ENCODE measurements around the gene EMC9. TPM values are rescaled to one million over a fixed set of nuclear protein-coding genes. Genes with fewer than 3 reads are reported as not detected.

EMC9 gene
- polyA plus RNA-seq, 3 donors, result 6.4 to 9.4 (median 8.5) TPM

DNA sequence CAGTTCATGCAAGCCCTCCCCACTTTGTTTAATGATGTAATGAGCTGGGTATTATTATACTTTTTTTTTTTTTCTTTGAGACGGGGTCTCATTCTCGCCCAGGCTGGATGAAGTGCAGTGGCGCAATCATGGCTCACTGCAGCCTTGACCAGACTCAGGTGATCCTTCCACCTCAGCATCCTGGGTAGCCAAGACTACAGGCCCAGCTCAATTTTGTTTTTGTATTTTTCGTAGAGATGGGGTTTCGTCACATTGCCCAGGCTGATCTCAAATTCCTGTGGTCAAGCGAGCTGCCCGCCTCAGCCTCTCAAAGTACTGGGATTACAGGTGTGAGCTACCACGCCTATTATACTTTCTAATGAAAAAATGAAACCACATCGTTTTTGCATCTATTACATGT, 31.3 kb downstream of the EMC9 start:
- H3K4me3 ChIP-seq (replicated peaks in 1 of 3; ENCODE audit: low read depth in 2 of 3, low read length in 3 of 3), result no peak overlapping the region
- H3K9ac ChIP-seq (ENCODE audit: insufficient read depth, low read length, poor library complexity, severe bottlenecking), result no peak overlapping the region
- peaks cover 11 to 16% of the 10 kb centered on the region in 2 donors for H3K4me1 ChIP-seq (ENCODE audit: control insufficient read depth in 1 of 2, insufficient read depth in 2 of 2, low read length in 2 of 2)
- H3K9me3 ChIP-seq (replicated peaks in 1 of 2; ENCODE audit: control insufficient read depth in 1 of 2, insufficient read depth in 1 of 2, low read length in 2 of 2), result no peaks in the 10 kb centered on the region
- H4K20me1 ChIP-seq (ENCODE audit: insufficient read depth, low read length), result no peaks in the 10 kb centered on the region
- no peak overlapping the region for H3K27ac Mint-ChIP-seq
- no peak overlapping the region for H3K4me3 Mint-ChIP-seq
- no peaks in the 10 kb centered on the region for H3K79me2 ChIP-seq (ENCODE audit: insufficient read depth, low read length)
- H3K36me3 Mint-ChIP-seq, result peaks cover 2% of the 10 kb centered on the region in 2 donors
- TF ChIP-seq, protein P1, sequence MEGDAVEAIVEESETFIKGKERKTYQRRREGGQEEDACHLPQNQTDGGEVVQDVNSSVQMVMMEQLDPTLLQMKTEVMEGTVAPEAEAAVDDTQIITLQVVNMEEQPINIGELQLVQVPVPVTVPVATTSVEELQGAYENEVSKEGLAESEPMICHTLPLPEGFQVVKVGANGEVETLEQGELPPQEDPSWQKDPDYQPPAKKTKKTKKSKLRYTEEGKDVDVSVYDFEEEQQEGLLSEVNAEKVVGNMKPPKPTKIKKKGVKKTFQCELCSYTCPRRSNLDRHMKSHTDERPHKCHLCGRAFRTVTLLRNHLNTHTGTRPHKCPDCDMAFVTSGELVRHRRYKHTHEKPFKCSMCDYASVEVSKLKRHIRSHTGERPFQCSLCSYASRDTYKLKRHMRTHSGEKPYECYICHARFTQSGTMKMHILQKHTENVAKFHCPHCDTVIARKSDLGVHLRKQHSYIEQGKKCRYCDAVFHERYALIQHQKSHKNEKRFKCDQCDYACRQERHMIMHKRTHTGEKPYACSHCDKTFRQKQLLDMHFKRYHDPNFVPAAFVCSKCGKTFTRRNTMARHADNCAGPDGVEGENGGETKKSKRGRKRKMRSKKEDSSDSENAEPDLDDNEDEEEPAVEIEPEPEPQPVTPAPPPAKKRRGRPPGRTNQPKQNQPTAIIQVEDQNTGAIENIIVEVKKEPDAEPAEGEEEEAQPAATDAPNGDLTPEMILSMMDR (IDR thresholded peaks at IDR 0.05), result no peak
- no peak overlapping the region for H2AFZ ChIP-seq (ENCODE audit: insufficient read depth, low read depth, low read length, poor library complexity, severe bottlenecking)
- DNase-seq, result no peak
- peaks cover 12% of the 10 kb centered on the region for H3K4me1 Mint-ChIP-seq
- H3K27me3 Mint-ChIP-seq (ENCODE audit: low read depth in 3 of 3), result peaks cover 0 to 3% (median 0%) of the 10 kb centered on the region in 3 donors
- H3K27me3 ChIP-seq (ENCODE audit: control insufficient read depth in 2 of 2, insufficient read depth in 2 of 2, low read length in 2 of 2), result no peaks in the 10 kb centered on the region
- H3K9me3 Mint-ChIP-seq, result peaks cover 0 to 2% (median 0%) of the 10 kb centered on the region in 7 donors
- intact Hi-C loops (cut with micrococcal nuclease), result loop anchor here in 1 of 2 donors (10.0 kb wide), 2 partner anchors 185 to 1185 kb away; partner anchors contain the start of genes DHRS1, NOP9 and PRMT5
- WGBS (ENCODE audit: insufficient coverage), result 60% methylated on average over 3 of the region's 9 CpGs
- peaks cover 0 to 3% of the 10 kb centered on the region in 2 donors for H3K36me3 ChIP-seq (replicated peaks in 1 of 2; ENCODE audit: control insufficient read depth in 1 of 2, insufficient read depth in 2 of 2, low read length in 2 of 2)
- no peak overlapping the region for H3K4me2 ChIP-seq (replicated peaks; ENCODE audit: extremely low read depth, low read length, poor library complexity, severe bottlenecking)
- H3K27ac ChIP-seq (ENCODE audit: low read depth in 1 of 2, low read length in 2 of 2), result no peak overlapping the region

DNA sequence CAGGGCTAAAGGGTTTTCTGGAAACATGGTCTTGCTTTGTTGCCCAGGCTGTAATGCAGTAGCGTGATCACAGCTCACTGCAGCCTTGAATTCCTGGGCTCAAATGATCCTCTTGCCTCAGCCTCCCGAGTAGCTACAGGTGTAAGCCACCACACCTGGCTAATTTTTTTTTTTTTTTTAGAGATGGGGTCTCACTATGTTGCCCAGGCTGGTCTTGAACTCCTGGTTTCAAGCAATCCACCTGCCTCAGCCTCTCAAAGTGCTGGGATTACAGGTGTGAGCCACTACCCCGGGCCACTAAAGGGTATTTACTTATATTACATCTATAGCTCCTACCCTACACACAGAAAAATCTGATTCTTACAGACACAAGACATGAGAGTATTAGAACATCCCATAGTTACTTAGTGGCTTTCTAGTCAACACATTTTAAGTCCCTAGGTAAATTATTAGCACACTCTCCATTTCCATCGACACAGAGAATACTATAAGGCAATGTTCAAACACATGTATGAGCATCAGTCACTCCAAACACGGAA, 33.0 kb downstream of the EMC9 start:
- Histone ChIP-seq H3K4me1 (ENCODE audit: control insufficient read depth in 1 of 2, insufficient read depth in 2 of 2, low read length in 2 of 2) (peaks cover 7 to 12% of the 10 kb centered on the region in 2 donors), H3K9me3 (replicated peaks in 1 of 2; ENCODE audit: control insufficient read depth in 1 of 2, insufficient read depth in 1 of 2, low read length in 2 of 2) (no peaks in the 10 kb centered on the region), H3K27ac (ENCODE audit: low read depth in 1 of 2, low read length in 2 of 2) (peak overlapping the region in 1 of 2 donors; percentile 54), H3K36me3 (replicated peaks in 1 of 2; ENCODE audit: control insufficient read depth in 1 of 2, insufficient read depth in 2 of 2, low read length in 2 of 2) (peaks cover 8 to 19% of the 10 kb centered on the region in 2 donors), H3K79me2 (ENCODE audit: insufficient read depth, low read length) (no peaks in the 10 kb centered on the region), H3K9ac (ENCODE audit: insufficient read depth, low read length, poor library complexity, severe bottlenecking) (no peak overlapping the region), H4K20me1 (ENCODE audit: insufficient read depth, low read length) (no peaks in the 10 kb centered on the region), H3K4me2 (replicated peaks; ENCODE audit: extremely low read depth, low read length, poor library complexity, severe bottlenecking) (no peak overlapping the region), H2AFZ (ENCODE audit: insufficient read depth, low read depth, low read length, poor library complexity, severe bottlenecking) (peak overlapping the region; percentile 67), H3K27me3 (ENCODE audit: control insufficient read depth in 2 of 2, insufficient read depth in 2 of 2, low read length in 2 of 2) (no peaks in the 10 kb centered on the region), H3K4me3 (replicated peaks in 1 of 3; ENCODE audit: low read depth in 2 of 3, low read length in 3 of 3) (no peak overlapping the region)
- Mint-ChIP-seq H3K4me1 (peaks cover 12% of the 10 kb centered on the region), H3K27me3 (ENCODE audit: low read depth in 3 of 3) (peaks cover 0 to 1% (median 0%) of the 10 kb centered on the region in 3 donors), H3K36me3 (peaks cover 17 to 19% of the 10 kb centered on the region in 2 donors), H3K4me3 (peak overlapping the region in 1 of 2 donors; percentile 68), H3K9me3 (peaks cover 0 to 4% (median 1%) of the 10 kb centered on the region in 7 donors), H3K27ac (peak overlapping the region in 6 of 7 donors; percentile 47 to 87 (median 76))
- intact Hi-C loops (cut with micrococcal nuclease), result loop anchor here (2.0 to 10.0 kb wide), 4 partner anchors 14 to 124 kb away; partner anchors contain the start of genes DHRS4L2 (in 1 of the 2) and PCK2 (in 1 of the 2)
- no peak for DNase-seq
- WGBS (ENCODE audit: insufficient coverage), result 100% methylated on average over 1 of the region's 5 CpGs
- TF ChIP-seq, protein P1 (IDR thresholded peaks at IDR 0.05), result no peak

Data from CD14-positive monocyte (primary cell).